H9 (cell line): ENCODE data around the gene PTGDR. TPM values are rescaled to one million over a fixed set of nuclear protein-coding genes. Genes with fewer than 3 reads are reported as not detected.

Experiments used
- DNase-seq: peaks from one replicate; pipeline ENCODE4 v3.0.0-alpha.2; 2017
- H2AFZ ChIP-seq: one replicate; pipeline ENCODE4 v1.6.1; 2013; ENCODE audit warnings: mild to moderate bottlenecking, low read length, control low read depth, moderate library complexity
- H2AK5ac ChIP-seq: 2 replicates; pipeline ENCODE4 v1.6.1; 2013; ENCODE audit warnings: low read length, control low read depth, mixed read lengths; ENCODE audit not compliant: insufficient read length
- H2BK120ac ChIP-seq: one replicate; pipeline ENCODE4 v1.6.1; 2013; ENCODE audit warnings: low read depth, mild to moderate bottlenecking, low read length, control low read depth, inconsistent platforms; ENCODE audit not compliant: poor library complexity, severe bottlenecking
- H2BK12ac ChIP-seq: 2 replicates; pipeline ENCODE4 v1.6.1; 2013; ENCODE audit warnings: low read length, control low read depth, mixed read lengths, low read depth; ENCODE audit not compliant: insufficient read length
- H2BK15ac ChIP-seq: 2 replicates; pipeline ENCODE4 v1.6.1; 2013; ENCODE audit warnings: low read depth, low read length, control low read depth
- H2BK20ac ChIP-seq: one replicate; pipeline ENCODE4 v1.6.1; 2013; ENCODE audit warnings: low read depth, mild to moderate bottlenecking, low read length, control low read depth, inconsistent platforms; ENCODE audit not compliant: poor library complexity, severe bottlenecking
- H2BK5ac ChIP-seq: 2 replicates; pipeline ENCODE4 v1.6.1; 2013; ENCODE audit warnings: low read length, control low read depth, mixed read lengths; ENCODE audit not compliant: insufficient read length
- H3K14ac ChIP-seq: 2 replicates; pipeline ENCODE4 v1.6.1; 2013; ENCODE audit warnings: low read length, control low read depth; ENCODE audit not compliant: insufficient read depth
- H3K18ac ChIP-seq: 2 replicates; pipeline ENCODE4 v1.6.1; 2013; ENCODE audit warnings: low read depth, mild to moderate bottlenecking, mixed read lengths, low read length, control low read depth; ENCODE audit not compliant: insufficient read length
- H3K23ac ChIP-seq: 2 replicates; pipeline ENCODE4 v1.6.1; 2013; ENCODE audit warnings: low read length, control low read depth, mixed read lengths, low read depth; ENCODE audit not compliant: insufficient read length
- H3K23me2 ChIP-seq: 2 replicates; pipeline ENCODE4 v1.6.1; 2013; ENCODE audit warnings: low read depth, mild to moderate bottlenecking, mixed read lengths, low read length, control low read depth; ENCODE audit not compliant: insufficient read length, poor library complexity, severe bottlenecking
- H3K27ac ChIP-seq: 2 replicates; pipeline ENCODE4 v1.5.1; 2013; ENCODE audit warnings: low read length, control low read depth, mixed read lengths, low read depth; ENCODE audit not compliant: insufficient read length
- H3K27me3 ChIP-seq: 2 replicates; pipeline ENCODE4 v1.6.1; 2013; ENCODE audit warnings: low read length, control low read depth, inconsistent platforms; ENCODE audit not compliant: insufficient read depth
- H3K4ac ChIP-seq: 2 replicates; pipeline ENCODE4 v1.6.1; 2013; ENCODE audit warnings: low read depth, mild to moderate bottlenecking, control low read depth, inconsistent platforms, low read length, moderate library complexity
- H3K4me1 ChIP-seq: 2 replicates; pipeline ENCODE4 v1.6.1; 2013; ENCODE audit warnings: low read length, control low read depth, inconsistent platforms; ENCODE audit not compliant: insufficient read depth
- H3K4me2 ChIP-seq: 2 replicates; pipeline ENCODE4 v1.6.1; 2013; ENCODE audit warnings: low read length, control low read depth, mixed read lengths; ENCODE audit not compliant: insufficient read length, insufficient read depth
- H3K56ac ChIP-seq: 2 replicates; pipeline ENCODE4 v1.6.1; 2013; ENCODE audit warnings: low read depth, mild to moderate bottlenecking, mixed read lengths, low read length, control low read depth; ENCODE audit not compliant: insufficient read length
- H3K79me1 ChIP-seq: 2 replicates; pipeline ENCODE4 v1.6.1; 2013; ENCODE audit warnings: low read depth, mild to moderate bottlenecking, moderate library complexity, low read length, control low read depth, inconsistent platforms; ENCODE audit not compliant: insufficient read depth, poor library complexity, severe bottlenecking
- H3K79me2 ChIP-seq: 2 replicates; pipeline ENCODE4 v1.6.1; 2013; ENCODE audit warnings: low read length, control low read depth, inconsistent platforms; ENCODE audit not compliant: insufficient read depth
- H3K9ac ChIP-seq: 2 replicates; pipeline ENCODE4 v1.6.1; 2013; ENCODE audit warnings: low read length, control low read depth, mixed read lengths; ENCODE audit not compliant: insufficient read length; ENCODE audit errors: extremely low read depth
- H3K9me3 ChIP-seq: one replicate; pipeline ENCODE4 v1.6.1; 2013; ENCODE audit warnings: low read depth, low read length, inconsistent platforms; ENCODE audit not compliant: control insufficient read depth
- H3T11ph ChIP-seq: one replicate; pipeline ENCODE4 v1.6.1; 2013; ENCODE audit warnings: mild to moderate bottlenecking, low read length, control low read depth, inconsistent platforms
- H4K20me1 ChIP-seq: one replicate; pipeline ENCODE4 v1.6.1; 2013; ENCODE audit not compliant: control insufficient read depth, insufficient read length, insufficient read depth
- H4K5ac ChIP-seq: 2 replicates; pipeline ENCODE4 v1.6.1; 2013; ENCODE audit warnings: low read depth, mild to moderate bottlenecking, mixed read lengths, low read length, control low read depth; ENCODE audit not compliant: insufficient read length
- H4K8ac ChIP-seq: replicated peaks from 2 replicates; pipeline ENCODE4 v1.6.1; 2013; ENCODE audit warnings: low read length, control low read depth, mixed read lengths, low read depth; ENCODE audit not compliant: insufficient read length
- H4K91ac ChIP-seq: 2 replicates; pipeline ENCODE4 v1.6.1; 2013; ENCODE audit warnings: low read depth, mild to moderate bottlenecking, moderate library complexity, mixed read lengths, low read length, control low read depth; ENCODE audit not compliant: insufficient read length
- H3K27ac Mint-ChIP-seq, 3 experiments: 2 replicates in 2 of 3; 3 replicates in 1 of 3; pipeline ENCODE4 v1.8.0; 2020 to 2021; ENCODE audit warnings: mixed read lengths in 3 of 3, mild to moderate bottlenecking in 1 of 3, moderate library complexity in 1 of 3
- H3K27me3 Mint-ChIP-seq: 2 replicates; pipeline ENCODE4 v1.8.0; 2021; ENCODE audit warnings: low read depth, mild to moderate bottlenecking, moderate library complexity, mixed read lengths
- H3K36me3 Mint-ChIP-seq, 3 experiments: 2 replicates in 2 of 3; 3 replicates in 1 of 3; pipeline ENCODE4 v1.8.0; 2020 to 2021; ENCODE audit warnings: low read depth in 3 of 3, mixed read lengths in 3 of 3; ENCODE audit not compliant: insufficient read depth in 1 of 3
- H3K4me1 Mint-ChIP-seq, 2 experiments: 2 replicates each; pipeline ENCODE4 v1.8.0; 2020; ENCODE audit warnings: mixed read lengths in 2 of 2
- H3K4me3 Mint-ChIP-seq, 2 experiments: 2 replicates in 1 of 2; 3 replicates in 1 of 2; pipeline ENCODE4 v1.8.0; 2020 to 2021; ENCODE audit warnings: mild to moderate bottlenecking in 2 of 2, mixed read lengths in 2 of 2, moderate library complexity in 1 of 2
- H3K9me3 Mint-ChIP-seq, 2 experiments: 2 replicates in 1 of 2; 3 replicates in 1 of 2; pipeline ENCODE4 v1.8.0; 2020; ENCODE audit warnings: mild to moderate bottlenecking in 2 of 2, mixed read lengths in 2 of 2, moderate library complexity in 1 of 2
- CTCF ChIP-seq: fragments of 200-600 bp; sonication (generic); conservative IDR thresholded peaks from 3 replicates; pipeline ENCODE4 v1.8.0; 2021; ENCODE audit warnings: antibody characterized with exemption, mild to moderate bottlenecking
- WGBS: extraction: QIAGEN DNeasy Blood & Tissue Kit; methylation state at CpG from one replicate; pipeline ENCODE4 v1.1.7; 2013; ENCODE audit warnings: missing lambda C conversion rate, low lambda C conversion rate, mixed read lengths; ENCODE audit not compliant: insufficient read length; ENCODE audit errors: extremely low coverage; 5-methylcytosine and 5-hydroxymethylcytosine counted together
- total RNA-seq: library from RNA; stranded (reverse); gene quantifications from 2 replicates; pipeline ENCODE4 v1.2.1, GENCODE V29; 2021

Gene PTGDR
- total RNA-seq, 1 experiment from 2014 or later = not detected

GRCh38 chr14:52303236-52303635 is 35.7 kb downstream of the PTGDR start:
- WGBS = no CpG with 5 or more reads among the region's 4 CpGs

More at GRCh38 chr14:52303236-52303635, 35.7 kb downstream of the PTGDR start:
- H3K9me3 ChIP-seq = no peaks in the 10 kb centered on the region
- H2AFZ ChIP-seq = no peak overlapping the region
- H3T11ph ChIP-seq = no peak overlapping the region
- DNase-seq = no peak
- Mint-ChIP-seq H3K9me3 (no peaks in the 10 kb centered on the region), H3K27ac (no peak overlapping the region), H3K4me3 (no peak overlapping the region), H3K4me1 (peaks cover 8 to 10% of the 10 kb centered on the region in 2 experiments), H3K27me3 (peaks cover 3% of the 10 kb centered on the region; the same call in 1 of the 2 replicates), H3K36me3 (no peaks in the 10 kb centered on the region)
- no peaks in the 10 kb centered on the region for H4K20me1 ChIP-seq
- H3K14ac ChIP-seq = no peak overlapping the region
- H3K79me1 ChIP-seq = no peaks in the 10 kb centered on the region
- no peak for TF ChIP-seq CTCF
- no peak overlapping the region for H3K4ac ChIP-seq
- H2BK5ac ChIP-seq = no peak overlapping the region
- H2AK5ac ChIP-seq = no peak overlapping the region
- no peak overlapping the region for H3K4me2 ChIP-seq
- H3K27me3 ChIP-seq = no peaks in the 10 kb centered on the region
- H3K23ac ChIP-seq = no peak overlapping the region
- H2BK120ac ChIP-seq = no peak overlapping the region
- H4K91ac ChIP-seq = no peak overlapping the region
- H3K56ac ChIP-seq = no peak overlapping the region
- H2BK15ac ChIP-seq = no peak overlapping the region
- H3K23me2 ChIP-seq = no peaks in the 10 kb centered on the region
- H3K18ac ChIP-seq = no peak overlapping the region
- H4K5ac ChIP-seq = no peak overlapping the region
- H2BK20ac ChIP-seq = no peak overlapping the region
- H3K79me2 ChIP-seq = no peaks in the 10 kb centered on the region
- H2BK12ac ChIP-seq = no peak overlapping the region
- H3K9ac ChIP-seq = no peak overlapping the region
- no peaks in the 10 kb centered on the region for H3K4me1 ChIP-seq
- H3K27ac ChIP-seq = no peak overlapping the region
- H4K8ac ChIP-seq = no peak overlapping the region
